ENCODE measurements around the gene LIPE.

Gene LIPE

DNA sequence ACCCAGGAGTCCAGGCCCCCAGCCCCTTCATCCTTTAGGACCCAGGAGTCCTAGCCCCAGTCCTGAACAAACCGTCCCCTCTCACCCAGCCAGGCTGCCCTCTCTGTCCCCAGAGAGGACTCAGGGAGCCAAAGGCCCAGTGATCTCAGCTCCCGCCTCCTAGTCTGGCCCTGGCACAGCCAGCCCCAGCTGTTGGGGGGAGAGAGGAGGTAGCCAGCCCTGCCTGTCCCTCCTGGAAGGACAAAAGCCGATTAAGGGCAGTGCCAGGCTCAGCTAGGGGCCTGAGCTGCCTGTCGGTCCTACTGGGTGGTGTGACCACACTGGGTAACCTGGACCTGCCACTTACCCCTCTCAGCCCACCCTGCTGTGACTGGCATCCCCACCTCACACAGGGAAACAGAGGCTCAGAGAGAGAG is 14.5 kb downstream of the LIPE start:
- no peak for DNase-seq (ENCODE audit: low read depth in 3 of 3)

DNA sequence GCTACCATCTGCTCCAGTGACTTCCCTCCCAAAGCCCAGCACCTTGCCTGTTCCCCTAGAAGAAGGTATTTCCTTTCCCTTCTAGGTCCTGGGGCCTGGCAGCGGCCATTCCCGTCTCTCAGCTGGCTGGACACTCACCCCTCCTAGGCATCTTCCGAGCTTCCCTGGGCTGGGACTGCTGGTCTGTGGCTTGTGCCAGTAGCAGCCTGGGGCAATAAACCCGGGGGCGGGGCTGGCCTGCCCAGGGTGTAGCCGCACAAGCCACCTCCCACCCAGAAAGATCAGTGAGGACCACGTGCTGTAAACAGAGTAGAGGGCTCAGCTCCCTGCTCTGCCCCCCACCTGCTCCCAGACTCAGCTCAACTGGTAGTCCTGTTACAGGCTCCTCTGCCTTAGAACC is 15.0 kb downstream of the LIPE start:
- DNase-seq (ENCODE audit: low read depth in 3 of 3) = no peak

DNA sequence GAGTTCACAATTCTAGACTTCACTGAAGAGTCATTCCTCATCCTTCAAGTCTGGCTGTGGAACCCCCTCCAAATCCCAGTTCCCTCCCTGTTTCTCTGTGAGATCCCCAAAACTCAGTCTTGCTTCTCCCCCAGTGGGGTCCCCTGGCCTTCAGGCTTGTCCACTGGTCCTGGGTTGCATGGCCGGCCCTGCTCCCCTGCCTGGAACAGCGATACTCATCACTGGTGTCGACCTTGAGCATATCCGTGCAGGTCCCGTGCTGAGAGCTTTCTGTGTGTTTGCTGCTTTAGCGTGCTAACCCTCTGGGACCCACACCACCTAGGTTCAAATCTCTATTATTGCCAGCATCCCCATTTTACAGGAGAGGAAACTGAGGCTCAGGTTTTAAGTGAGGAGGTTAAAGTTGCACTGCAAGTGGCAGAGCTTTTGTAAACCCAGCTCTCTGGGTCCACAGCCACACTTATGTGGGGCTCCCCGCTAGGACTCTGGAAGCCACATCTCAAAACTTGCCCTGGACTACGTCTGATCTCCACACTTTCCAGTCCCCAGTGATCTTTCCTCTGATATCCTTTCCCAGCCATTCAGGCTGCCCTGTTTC is 15.5 kb downstream of the LIPE start:
- DNase-seq (ENCODE audit: low read depth in 3 of 3) = no peak

DNA sequence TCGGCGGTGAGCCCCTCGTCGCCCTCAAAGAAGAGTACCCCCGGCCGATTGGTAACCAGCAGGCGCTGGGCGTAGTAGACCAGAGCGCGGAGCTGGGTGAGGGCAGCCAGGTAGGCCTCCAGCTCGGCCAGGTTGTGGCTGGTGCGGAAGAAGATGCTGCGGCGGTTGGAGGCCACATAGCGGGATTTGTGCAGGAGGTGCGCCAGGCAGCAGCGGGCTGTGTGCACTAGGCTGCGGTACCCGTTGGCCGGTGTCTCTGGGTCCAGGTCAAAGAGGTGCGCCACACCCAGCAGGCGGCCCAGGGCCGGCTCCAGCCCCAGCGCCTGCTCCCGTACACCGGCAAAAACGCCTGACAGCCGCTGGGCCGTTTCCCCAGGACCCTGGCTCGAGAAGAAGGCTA is 16.8 kb downstream of the LIPE start:
- DNase-seq (ENCODE audit: low read depth in 3 of 3) = no peak

DNA sequence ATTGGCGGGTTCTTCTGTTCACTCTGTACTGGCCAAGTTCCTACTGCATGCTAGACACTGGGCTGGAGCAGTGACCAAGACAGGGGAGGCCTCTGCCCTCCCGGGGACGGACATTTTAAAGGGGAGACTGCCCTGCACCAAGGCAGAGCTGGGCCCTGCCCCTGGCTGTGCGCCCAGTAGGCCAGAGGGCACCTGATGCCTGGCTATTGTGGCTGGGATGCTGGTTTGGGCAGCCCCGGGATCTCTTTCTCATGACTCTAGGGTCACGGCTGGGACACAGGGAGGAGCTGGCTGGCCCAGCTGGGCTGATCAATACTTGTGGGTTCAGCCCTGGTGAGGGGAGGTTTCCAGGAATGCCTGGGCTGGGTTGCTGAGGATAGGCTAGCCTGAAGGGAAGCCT is 17.7 kb downstream of the LIPE start:
- DNase-seq (ENCODE audit: low read depth in 3 of 3) = no peak

DNA sequence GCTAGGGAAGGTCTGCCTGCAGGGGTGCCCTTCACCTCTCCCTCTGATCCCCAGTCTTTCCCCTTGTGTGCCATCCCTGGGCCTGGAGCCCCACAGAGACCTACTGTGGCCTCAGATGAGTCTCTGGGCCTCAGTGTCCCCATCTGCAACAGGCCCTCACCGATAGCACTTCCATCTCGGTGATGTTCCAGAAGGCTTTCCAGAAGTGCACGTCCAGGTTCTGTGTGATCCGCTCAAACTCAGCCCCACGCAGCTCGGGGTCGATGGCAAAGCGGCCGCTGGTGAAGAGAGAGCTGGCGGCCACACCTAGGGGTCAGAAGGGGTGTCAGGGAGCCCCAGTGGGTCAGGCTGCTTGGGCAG is 19.4 kb downstream of the LIPE start:
- no peak for DNase-seq (ENCODE audit: low read depth in 3 of 3)

DNA sequence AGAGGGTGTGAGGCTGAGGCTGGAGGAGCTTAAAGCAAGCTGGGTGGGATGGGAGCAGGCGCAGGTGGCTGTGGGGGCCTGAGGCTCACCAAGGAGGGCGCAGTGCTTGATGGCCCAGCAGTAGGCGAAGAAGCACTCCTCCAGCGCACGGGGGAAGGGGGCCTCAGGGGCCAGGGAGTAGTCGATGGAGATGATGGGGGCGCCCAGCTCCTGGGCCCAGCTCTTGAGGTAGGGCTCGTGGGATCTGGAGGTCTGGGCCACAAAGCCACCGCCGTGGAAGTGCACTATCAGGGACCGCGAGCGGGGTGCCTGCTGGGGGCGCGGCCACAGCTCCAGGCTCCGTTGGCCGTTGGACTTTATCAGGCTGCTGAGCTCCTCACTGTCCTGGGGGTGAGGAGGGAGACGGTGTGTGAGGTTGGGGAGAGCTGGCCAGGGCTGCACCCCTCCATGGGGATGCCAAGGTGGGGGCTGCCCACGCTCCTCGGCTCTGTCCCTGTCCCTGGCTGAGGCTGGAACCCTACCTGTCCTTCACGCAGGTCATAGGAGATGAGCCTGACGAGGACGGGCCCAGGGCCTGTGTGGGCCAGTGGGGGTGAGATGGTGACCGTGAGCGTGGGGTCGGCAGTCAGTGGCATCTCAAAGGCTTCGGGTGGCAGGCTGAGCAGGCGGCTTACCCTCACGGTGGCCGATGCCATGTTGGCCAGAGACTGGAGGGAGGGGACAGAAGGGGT is 19.9 kb downstream of the LIPE start:
- DNase-seq (ENCODE audit: low read depth in 3 of 3) = no peak

DNA sequence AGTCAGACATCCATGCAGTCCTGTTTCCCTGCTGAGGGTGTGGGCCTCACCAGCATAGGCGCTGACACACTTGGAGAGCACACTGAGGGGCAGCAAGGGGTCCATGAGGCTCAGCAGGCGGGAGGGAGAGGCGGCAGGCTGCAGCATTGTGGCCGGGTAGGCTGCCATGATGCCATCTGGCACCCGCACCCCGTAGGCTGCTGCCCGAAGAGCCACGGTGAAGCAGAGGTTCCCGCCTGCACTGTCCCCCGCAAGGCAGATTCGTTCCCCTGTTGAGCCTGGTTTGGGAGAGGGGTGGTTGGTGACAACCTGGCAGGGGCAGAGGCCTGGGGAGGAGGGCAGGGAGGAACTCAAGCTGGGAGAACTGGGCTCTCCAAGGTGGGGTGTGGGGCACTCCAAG is 21.1 kb downstream of the LIPE start:
- DNase-seq (ENCODE audit: low read depth in 3 of 3) = no peak

DNA sequence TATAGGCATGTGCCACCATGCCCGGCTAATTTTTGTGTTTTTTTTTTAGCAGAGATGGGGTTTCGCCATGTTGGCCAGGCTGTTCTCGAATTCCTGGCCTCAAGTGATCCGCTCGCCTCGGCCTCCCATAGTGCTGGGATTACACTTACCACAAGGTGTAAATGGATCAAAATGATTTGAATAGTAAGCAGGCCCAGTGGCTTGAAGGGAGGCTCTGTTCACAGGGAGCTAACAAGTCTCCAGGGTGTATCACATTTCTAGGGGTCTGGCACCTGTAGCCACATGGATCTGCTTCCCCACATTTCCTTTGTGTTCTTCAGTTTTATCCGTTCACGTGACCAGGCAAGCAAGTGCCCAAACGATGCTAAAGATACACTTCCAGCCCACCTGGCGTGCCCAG is 23.6 kb downstream of the LIPE start:
- DNase-seq (ENCODE audit: low read depth in 3 of 3) = no peak

DNA sequence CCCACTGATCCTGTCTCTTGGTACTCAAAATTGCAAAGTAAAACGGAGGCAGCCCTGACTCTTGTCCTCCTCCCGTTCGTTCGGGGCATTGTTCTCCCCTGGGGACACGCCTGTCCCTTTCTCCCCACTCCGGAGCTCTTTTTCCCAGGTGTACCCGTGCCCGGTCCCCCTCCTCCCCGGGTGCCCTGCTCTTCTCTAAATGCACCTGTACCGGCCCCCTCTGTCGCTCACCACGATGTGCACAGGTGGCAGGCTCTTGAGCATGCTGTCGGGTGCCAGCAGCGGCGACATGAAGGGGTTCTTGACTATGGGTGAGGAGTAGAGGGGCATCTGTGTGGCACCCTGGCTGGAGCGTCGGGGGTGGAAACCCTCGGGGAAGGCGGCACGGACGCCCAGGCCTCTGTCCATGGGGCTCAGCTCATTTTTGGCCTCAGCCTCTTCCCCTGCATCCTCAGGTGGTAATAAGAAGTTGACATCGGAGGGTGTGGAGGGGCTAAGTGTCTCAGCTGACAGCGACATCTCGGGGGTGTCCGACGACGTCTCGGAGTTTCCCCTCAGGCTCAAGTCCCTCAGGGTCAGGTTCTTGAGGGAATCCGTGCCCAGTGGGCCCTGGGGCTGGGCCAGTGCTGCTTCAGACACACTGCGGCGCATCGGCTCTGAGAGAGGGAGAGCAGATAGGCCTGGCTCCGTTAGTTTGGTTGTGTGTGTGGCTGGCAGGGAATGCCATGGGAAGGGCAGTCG is 24.6 kb downstream of the LIPE start:
- no peak for DNase-seq (ENCODE audit: low read depth in 3 of 3)

DNA sequence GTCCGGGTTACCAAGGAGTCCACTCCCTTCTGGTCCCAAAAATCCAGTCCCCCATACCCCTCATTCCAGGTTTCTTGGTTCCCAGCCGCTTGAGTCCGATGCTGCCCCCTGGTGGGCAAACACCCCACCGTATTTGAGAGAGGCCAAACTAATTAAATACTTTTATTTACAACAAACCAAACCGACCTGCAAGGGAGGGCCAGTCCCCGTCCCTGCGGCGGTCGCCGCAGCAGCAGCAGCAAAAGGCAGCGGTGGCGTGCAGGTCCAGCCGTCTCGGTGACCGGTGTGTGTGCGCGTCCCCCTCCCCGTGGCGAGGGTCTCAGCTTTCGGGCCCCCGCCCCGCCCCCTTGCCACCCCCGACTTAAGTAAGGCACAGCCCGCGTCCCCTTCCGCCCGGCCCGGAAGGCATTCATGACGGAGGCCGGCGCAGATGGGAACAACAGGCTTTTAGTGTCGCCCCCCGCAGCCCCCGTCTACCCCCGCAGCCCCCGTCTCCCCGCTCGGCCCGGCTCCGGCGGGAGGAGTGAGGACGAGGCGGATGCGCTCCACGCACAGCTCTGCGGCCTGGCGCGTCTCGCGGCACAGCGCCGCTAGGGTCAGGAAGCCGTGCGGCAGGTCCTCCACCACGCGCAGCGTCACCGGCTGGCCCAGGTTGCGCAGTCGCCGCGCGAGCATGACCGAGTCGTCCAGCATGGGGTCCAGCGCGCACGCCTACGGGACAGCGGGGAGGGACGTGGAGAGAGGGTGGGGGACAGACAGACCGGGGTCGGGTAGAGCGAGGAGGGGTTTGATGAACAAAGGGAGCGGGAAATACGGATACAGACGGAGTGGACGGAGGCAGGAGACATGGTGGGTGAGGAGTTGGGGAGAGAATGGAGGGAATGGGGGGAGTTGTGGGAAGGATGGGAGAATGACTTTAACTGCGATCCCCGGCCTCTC is 25.6 kb downstream of the LIPE start:
- peak; percentile 42 to 64 (median 61) for DNase-seq (ENCODE audit: low read depth in 3 of 3)

DNA sequence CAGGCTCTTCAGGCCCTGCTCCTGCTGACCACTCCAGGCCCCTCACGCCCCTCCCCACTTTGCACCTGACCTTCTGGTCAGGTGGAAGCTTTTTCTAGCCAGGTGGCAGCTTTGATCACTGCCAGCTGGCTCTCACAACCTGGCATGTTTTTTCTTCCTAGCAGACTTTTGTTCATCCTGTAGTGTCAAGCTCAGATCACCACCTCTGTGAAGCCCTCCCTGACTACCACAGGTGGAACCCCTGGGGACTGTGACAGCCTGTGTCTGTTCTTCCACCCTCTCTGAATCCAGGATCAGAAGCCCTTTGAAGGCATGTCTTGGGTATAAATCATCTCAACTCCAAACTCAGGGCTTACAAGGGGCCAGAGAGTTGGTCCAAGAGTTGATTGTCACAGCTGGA is 26.8 kb downstream of the LIPE start:
- no peak for DNase-seq (ENCODE audit: low read depth in 3 of 3)

DNA sequence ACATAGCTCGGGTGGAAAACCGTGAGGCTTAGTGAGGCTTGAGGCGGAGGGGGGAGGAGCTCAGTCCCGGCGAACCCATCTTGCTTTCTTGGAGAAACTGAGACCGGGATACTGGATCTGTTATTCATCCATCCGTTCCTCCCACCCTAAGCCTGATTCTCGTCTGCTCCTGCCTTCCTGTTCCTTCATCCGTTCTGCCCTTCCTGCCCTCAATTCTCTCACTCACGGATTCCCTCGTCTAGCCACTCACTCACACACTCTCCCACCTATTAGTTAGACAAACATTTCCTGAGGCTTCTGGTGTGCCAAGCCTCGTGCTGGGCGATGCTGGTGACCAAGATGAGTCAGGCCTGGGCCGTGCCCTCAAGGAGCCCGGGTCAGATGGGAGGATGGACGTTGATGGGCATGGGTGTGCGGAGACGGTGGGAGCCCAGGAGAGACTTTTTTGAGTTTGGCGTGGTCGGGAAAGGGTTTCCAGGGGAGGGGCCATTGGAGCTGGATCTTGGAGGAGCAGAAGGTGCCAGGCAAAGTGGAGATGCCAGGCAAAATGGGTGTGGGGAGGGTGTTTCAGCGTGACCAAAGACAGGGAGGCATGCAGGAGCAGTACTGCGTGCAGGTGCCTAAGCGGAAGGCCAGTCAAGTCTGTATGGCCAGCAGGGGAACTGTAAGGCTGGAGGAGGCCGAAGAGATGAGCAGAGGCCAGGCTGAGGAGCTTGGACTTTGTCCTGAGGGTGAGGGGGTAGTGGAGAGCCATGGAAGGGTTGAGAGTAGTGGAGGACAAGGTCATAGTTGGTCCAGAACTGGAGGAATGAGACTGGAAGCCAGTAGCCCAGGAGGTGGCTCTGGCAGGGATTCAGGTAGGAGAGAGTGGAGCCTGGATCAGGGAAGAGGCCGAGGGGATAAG is 29.7 kb downstream of the LIPE start:
- DNase-seq (ENCODE audit: low read depth in 3 of 3) = no peak

DNA sequence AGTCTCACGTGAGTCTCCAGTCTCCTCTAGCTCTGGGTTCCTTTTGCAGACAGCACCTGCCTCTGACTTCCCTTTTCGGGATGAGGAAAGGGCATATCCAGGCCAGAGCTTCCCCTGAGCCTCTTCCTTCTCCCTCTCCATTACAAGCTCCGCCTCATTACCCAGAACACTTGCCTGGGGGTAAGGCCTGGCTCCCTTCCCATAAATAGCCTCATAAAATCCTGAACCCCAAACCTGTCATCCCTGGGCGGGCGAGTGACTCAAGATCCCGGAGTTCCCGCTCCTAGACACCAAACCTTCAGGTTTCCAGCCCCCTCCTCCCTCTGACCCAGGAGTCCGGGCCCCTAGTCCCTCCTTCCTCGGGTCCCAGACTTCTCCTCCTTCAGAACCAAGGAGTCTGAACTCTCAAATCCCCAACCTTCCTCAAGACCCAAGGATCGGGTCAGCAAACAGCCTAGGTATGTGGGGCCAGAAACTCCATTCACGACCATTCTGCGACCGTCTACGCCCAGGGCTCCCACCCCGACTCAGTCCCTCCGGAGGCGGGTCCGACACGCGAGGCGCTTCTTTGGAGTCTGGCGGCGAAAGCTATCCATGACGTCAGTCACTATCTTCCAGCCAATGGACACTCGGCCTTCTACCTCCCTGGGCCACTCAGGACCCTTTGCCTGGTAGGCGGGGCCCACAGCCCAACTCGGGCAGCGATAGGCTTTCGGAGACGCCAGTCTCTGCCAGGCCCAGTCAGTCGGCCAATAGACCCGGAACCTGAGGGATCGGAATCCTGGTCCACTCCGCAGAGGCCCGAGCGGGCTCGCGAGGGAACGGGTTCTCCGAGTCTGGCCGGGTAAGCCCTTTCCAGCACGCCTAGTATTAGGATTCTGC is 30.6 kb downstream of the LIPE start:
- peak; percentile 92 to 97 (median 92) for DNase-seq (ENCODE audit: low read depth in 3 of 3)

DNA sequence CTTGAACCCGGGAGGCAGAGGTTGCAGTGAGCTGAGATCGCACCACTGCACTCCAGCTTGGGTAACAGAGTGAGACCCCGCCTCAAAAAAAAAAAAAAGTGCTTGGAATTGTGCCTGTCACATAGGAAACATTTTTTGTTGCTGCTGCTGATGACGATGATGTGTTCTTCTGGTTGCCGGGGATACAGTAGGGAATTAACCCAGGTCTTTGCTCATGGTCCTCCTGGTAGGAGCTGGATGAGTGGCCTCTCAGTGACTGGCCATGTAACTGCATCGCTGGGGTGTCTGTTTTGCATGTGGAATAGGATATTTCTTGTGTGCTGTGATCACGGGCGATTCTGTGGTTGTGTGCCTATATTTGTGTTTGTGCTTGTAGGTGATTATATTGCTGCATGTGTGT is 32.4 kb downstream of the LIPE start:
- no peak for DNase-seq (ENCODE audit: low read depth in 3 of 3)

DNA sequence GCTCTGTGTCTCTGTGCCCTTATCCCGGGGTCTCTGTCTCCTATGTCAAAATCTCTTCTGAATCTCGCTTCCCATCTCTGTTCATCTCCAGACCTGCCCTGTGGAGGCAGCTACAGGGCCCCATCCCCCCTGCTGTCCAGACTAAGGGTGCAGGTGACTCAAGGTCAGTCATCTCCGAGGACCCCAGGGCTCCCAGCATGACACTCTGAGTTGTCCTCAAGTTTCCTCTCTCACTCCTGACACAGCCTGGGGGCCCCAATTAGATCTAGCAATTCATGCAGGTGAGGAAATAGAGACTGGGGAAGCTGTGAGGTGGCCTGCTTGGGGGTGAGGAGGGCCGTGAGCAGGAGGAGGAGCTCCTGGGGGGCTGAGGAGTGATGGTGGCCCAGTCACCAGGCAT is 35.0 kb downstream of the LIPE start:
- no peak for DNase-seq (ENCODE audit: low read depth in 3 of 3)

DNA sequence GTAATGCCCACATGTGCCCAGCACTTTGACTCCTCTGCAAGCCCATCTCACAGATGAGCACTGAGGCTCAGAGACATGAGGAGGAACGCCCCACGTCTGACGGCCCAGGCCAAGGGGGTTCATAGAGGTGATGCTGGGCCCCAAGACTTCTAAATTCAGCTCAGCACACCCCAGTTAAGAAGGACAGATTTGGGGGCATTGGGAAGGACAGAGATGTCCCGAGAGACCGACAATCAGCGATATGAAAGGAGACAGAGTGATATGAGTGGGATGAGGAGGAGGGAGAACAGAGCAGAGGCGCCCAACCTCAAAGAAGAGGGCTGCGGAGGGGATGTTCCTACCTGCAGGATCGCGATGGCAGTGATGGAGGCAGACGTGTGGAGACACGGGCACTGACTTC is 37.3 kb downstream of the LIPE start, which contains the start of gene CNFN:
Gene CNFN, minus strand, starts transcription at position 399 of the 400 bp plus-strand sequence. CDS start 1,260 bp downstream, outside the sequence.
- no peak for DNase-seq (ENCODE audit: low read depth in 3 of 3)

DNA sequence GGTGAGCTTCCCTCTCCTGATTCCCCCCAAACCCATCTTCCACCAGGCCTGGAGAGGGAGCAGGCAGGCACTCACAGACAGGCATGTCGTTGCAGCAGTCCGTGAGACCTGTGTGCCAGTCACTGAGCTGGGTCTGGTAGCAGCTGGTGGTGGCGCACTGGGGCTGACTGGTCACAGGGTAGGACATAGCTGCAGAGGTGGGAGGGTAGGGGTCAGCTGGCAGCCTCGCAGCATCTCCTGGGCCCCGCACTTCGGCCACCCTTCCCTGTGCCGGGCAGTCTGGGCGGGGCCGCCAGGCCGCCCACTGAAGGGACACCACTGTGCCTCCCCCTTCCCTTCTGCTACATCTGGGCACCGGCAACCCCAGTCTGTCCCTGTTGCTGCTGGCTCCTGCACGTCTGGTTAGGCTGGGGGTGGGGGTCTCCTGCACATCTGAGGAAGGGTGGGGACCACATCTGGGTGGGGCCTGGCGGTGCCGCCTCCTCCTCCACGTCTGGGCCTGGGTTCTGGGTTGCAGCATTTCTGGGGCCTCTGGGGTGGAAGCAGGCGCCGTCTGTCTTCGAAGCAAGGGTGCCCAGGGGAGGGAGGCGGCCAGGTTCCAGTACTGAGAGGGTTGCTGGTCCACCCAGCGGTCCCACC is 38.2 kb downstream of the LIPE start:
- DNase-seq (ENCODE audit: low read depth in 3 of 3) = no peak

DNA sequence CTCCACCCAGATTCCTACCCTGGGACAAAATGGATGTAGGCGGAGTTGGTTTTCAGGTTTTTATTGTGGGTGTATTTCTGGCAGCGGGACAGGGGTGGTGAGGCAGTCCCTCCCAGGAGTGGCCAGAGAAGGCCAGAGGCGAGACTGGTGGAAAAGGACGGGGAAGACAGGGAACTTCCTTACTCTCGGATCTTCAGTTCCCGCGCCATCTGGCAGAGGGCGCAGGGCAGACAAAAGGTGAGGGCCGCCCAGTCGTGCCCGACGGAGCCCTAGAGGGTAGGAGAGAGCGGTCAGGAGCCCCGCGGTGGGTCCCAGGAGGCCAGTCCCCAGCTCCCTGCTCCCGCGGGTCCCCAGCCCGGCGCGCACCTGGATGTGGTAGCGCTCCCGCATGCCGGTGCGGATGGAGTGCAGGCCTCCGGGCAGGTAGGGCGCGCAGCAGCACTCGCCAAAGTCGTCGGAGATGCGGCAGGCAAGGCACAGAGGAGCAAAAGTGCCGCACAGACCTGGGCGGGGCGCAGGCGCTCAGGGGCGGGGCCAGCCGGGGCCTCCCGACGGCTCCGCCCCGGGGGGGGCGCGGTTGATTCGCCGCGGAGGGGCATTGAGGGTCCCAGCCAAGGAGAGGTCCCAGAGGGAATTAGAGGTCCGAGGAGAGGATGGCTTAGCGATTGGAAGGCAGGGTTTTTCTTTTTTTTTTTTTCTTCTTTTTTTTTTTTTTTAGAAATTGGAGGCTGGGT is 40.0 kb downstream of the LIPE start:
- DNase-seq (ENCODE audit: low read depth in 3 of 3) = peak; percentile 34 to 62 (median 37)

Data from stimulated activated CD4-positive, alpha-beta T cell treated with anti-CD3 and anti-CD28 coated beads, TNF-alpha, amount 100 ng/mL, for 48 hours (primary cell).